Suppressor macrophage treated with lipopolysaccharide for 1 hour (primary cell): ENCODE data around the gene CARD11.
A peak's percentile ranks its signal among the peaks of the same experiment; 100 is the strongest.
"Not testable (repeated sequence)": the region's sequence is repeated elsewhere in the genome, so short reads cannot be mapped to it uniquely, and the experiment has no call there.

Source experiments
- DNase-seq, 3 donors: peaks; one replicate each; pipeline ENCODE4 v3.0.0-alpha.2; 2020 to 2022

Gene CARD11

GRCh38 chr7:2959828-2960599, 83.7 kb downstream of the CARD11 start:
- no peak for DNase-seq

DNA sequence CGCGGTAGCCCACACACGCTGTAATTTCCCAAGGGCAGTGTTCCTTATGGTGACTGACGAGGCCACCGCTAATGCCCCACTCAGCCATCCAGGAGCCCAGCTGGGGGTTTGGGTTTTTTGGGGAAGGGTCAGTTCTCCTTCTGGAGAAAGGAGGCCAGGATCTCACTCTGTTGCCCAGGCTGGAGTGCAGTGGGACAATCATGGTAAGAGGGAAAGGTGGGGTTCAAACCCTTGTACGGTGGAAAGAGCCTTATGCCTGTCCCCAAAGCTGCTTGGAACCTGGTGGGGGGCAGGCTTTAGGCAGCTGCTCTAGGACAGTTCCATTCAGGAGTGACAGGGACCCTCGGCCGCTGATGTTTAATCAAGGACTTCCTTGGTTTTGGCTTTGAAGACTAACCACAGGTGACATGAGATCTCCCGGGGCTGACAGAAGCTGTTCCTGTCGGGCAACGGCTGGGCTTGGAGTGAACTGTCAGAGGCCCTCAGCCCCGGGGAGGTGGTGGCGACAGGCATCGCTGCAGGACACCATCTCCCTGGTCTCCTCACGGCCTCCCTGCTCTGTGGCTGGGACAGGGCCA, 84.5 kb downstream of the CARD11 start:
- no peak for DNase-seq

DNA sequence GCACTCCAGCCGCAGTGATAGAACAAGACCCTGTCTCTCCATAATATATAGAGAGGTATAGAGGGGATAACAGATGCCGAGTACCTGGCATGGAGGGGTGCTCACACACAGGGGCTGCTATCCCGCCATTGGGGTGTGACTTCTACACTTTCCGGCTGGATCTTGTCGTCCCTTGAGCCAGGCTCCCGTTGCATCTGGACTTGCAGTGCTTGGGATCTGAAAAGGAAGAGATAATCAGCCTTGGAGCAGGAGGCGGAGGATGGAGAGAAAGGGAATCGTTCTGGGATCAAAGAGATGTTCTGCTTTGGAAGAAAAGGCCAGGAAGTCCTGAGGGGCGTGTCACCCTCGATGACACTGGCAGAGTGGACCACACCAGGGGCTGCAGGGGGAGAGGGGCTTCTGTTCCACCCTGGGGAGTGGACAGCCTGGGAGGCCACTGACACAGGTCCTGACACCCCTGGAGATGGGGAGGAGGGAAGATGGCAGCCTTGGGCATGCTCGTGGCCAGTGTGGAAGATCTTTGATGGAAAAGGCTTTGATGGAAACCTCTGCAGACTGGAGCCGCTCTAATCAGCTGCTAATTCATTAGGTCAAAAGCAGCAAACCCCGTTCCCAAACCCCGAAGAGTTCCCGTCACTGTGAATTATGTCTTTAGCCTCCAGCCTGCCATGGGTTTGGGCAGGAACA, 85.1 kb downstream of the CARD11 start:
- DNase-seq: no peak

GRCh38 chr7:2957369-2957727, 86.3 kb downstream of the CARD11 start:
- not testable (repeated sequence) for DNase-seq

- peak; percentile 88 to 95 (median 95) for DNase-seq
These were observed 86.9 kb downstream of the CARD11 start for GRCh38 chr7:2956526-2957368.

- DNase-seq: no peak
These were observed 87.6 kb downstream of the CARD11 start for GRCh38 chr7:2956076-2956475.

DNA sequence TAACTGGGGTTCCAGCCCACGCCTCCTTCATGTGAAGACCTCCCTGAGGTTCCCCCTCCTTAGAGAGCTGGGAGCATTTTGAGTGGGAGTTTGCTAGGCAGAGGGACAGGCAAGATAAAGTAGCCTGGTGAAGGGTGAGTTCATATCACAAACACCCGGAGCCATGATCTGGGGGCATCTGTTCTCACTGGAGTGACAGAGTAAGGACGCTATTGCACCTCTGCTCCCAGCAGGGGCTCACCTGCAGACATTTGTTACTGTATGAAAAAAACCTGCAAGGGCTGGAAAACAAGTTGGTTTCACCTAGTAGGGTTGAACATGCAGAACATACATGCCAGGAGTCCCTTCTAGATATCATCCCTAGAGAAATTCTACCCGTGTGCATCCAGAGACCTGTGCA, 88.4 kb downstream of the CARD11 start:
- no peak for DNase-seq

- peak in 1 of 3 donors; percentile 41 for DNase-seq
These were observed 89.2 kb downstream of the CARD11 start for GRCh38 chr7:2954433-2954853.

DNA sequence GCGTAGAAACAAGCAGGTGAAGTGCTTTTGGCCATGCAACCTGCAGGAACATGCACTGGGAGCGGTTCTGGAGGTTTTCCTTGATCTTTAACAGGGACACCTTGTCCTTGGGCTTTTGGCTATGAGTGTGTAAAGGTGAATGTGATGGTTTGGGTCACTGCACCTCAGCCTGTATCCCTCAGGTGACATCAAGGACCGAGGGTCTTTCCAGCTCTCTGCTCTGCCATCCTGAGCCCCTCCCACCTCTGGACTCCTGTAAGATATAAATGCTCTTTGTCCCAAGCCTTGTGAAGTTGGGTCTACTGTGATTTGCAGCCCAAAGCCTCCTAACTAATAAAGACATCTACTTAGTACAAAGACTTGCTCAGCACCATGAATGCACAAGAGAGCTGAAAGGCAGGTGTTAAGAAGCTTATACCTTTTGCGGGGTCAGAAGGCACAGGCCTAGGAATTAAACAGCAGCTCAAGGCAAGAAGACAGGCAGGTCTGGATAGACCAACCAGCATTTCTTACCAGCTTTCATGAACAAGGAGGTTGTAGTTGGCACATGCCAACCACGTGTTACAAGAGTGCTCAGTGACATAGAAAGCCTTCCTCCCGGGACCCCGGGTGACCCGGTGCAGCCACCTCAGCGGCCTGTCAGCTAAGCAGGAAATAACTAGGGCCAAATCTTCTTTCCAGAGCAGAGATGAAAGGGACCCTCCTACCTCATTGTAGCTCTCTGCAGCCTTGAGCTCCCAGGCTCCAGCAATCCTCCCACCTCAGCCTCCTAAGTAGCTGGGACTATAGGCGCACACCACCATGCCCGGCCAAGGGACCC, 89.9 kb downstream of the CARD11 start:
- no peak for DNase-seq

- peak; percentile 51 to 74 (median 53) for DNase-seq
These were observed 90.6 kb downstream of the CARD11 start for GRCh38 chr7:2953099-2953498.

GRCh38 chr7:2952316-2952715, 91.4 kb downstream of the CARD11 start:
- no peak for DNase-seq

- DNase-seq: peak; percentile 47 to 85 (median 81)
These were observed 93.1 kb downstream of the CARD11 start for GRCh38 chr7:2950578-2950977.

GRCh38 chr7:2948749-2949148, 94.9 kb downstream of the CARD11 start:
- DNase-seq: no peak

- DNase-seq: peak in 2 of 3 donors; percentile 57
These were observed 96.4 kb downstream of the CARD11 start for GRCh38 chr7:2947058-2947780.

DNA sequence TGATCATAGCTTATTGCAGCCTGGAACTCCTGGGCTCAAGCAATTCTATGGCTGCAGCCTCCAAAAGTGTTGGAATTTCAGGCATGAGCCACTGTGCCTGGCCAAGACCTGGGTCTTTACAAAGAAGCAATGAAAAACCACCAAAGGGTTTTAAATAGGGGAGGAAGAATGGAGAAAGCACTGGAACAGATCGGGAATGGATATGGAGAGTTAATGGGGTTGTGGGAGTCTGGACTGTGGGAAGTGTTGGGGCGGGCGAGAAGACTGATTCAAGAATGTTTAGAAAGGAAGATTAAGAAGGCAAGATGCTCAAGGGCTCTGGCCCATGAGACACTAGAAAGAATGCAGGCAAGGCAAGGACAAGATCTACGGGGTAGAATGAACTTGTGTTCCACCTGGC, 98.5 kb downstream of the CARD11 start:
- no peak for DNase-seq

DNA sequence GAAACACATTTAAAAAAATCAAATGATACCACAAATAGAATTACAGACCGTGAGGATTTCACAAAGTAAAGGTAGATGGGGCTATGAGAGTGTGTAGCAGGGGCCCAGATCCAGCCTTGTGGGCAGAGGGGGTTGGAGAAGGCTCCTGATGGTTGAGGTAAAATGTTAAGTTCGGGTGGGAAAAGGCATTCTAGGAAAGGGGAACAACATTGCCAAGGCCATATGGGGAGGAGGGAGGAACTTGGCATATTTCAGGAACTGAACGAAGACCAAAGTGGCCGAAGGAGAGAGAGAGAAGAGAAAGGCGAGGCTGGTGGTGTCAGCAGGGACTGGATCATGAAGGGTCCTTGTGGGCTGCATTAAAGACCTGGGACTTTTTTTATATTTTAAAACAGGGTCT, 98.9 kb downstream of the CARD11 start:
- peak; percentile 60 to 62 (median 62) for DNase-seq

GRCh38 chr7:2943851-2944601, 99.6 kb downstream of the CARD11 start:
- no peak for DNase-seq

GRCh38 chr7:2941216-2941859, 102.3 kb downstream of the CARD11 start:
- DNase-seq: peak; percentile 52 to 79 (median 57)

- no peak for DNase-seq
These were observed 103.2 kb downstream of the CARD11 start for GRCh38 chr7:2940466-2940865.
